Measurements from ENCODE around the gene TRAF4. TPM values are rescaled to one million over a fixed set of nuclear protein-coding genes. Genes with fewer than 3 reads are reported as not detected.

Gene TRAF4
- total and polyA plus RNA-seq, 9 of the 15 experiments (the other 6 are each of a cell fraction or from before 2014, with no cell fraction given) = 2.4 to 147 (median 72.4) TPM

DNA sequence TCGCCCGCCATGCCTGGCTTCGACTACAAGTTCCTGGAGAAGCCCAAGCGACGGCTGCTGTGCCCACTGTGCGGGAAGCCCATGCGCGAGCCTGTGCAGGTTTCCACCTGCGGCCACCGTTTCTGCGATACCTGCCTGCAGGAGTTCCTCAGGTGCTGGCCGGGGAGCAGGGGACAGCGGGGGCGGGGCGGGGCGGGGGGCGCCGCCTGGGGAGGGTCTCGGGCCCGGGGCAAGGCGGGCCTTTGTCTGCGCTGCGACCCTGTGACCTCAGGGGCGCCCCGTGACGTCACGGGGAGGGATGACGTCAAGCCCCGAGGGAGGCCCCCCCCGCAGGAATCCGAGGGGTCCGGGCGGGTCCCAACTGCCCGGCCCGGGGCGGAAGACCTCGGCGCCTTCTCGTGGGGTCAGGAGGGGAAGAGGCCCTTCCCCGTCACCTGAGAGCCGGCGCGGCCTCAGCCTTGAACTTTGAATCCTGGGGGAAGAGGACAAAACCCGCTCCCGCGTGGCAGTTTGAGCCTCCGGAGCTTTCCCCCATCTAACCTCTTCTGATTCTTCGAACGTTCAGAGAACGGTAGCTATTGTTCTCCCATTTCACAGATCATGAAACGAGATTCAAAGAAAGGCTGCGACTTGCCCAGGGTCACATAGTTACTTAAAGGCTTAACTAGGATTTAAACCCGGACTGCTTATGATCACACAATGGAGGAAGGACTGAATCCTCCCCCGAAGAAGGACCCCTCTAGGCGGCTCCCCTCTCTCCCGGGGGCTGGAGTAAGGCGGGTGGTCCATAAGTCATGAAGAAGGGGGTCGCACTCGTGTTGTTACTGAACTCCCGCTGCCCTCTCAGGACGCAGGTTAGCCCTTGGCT lies 527 bp downstream of the TRAF4 start (continued):
- TF ChIP-seq PHF8 (IDR thresholded peaks at IDR 0.05; ENCODE audit: borderline replicate concordance, low read length) (peak; percentile 80), RBFOX2 (IDR thresholded peaks at IDR 0.05; ENCODE audit: low read depth, low read length) (peak; percentile 19; the same call in 1 of the 2 replicates), PRMT5 (CRISPR knock-in tag; IDR thresholded peaks at IDR 0.05) (0 out of 2 replicates have a peak, but pooled peaks have one; percentile 14), ZBTB7A (IDR thresholded peaks at IDR 0.05; ENCODE audit: borderline replicate concordance, control insufficient read depth, low read depth, low read length) (peak; percentile 100)

DNA sequence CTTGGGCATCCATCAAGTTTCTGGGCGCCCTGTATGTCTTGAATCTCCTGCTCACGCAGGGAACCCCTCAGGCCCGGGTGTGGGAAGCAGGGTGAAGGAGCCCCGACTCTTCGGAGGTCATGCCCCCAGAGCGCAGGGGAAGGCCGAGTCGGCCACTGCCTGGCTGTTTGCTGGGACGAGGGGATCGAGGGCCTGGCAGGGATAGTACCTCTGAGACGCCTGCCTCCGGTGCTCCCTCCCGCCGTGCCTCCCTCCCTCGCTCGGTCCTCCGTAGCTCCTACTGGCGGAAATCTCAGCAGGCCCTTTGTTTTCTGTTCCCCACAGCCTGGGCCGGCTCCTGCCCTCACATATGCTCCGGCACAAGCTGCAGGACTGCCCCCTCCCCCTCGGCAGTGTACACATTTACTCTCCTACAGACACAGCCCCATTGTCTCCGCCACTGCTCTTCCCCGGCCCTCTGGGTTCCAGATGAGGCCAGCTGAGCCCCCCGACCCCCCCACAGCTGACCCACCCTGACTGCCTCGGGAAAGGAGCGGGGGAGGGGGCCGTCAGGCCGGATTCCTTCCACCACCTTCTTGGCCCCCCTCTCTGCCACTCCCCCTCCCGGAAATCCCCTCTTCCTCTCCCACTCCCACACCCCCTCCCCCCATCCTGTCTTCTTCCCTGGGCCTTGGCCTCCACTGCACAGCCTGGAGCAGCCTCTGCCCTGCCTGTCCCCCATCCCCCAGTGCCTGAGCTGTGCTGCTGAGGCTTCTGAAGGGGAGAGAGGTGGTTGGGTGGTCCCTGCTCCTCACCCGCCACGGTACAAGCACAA lies 1.4 kb downstream of the TRAF4 start:
- Histone ChIP-seq H3K9ac (ENCODE audit: insufficient read depth in 1 of 2, low read depth in 2 of 2, low read length in 2 of 2) (peak overlapping the region; percentile 93 to 99), H3K4me1 (replicated peaks in 1 of 2; ENCODE audit: control insufficient read depth in 2 of 2, insufficient read depth in 2 of 2, low read length in 2 of 2) (peaks cover 39 to 81% of the 10 kb centered on the region in 2 experiments), H3K36me3 (ENCODE audit: control insufficient read depth, insufficient read depth, low read length) (peaks cover 53% of the 10 kb centered on the region), H3K79me2 (ENCODE audit: control insufficient read depth, insufficient read depth, low read length) (peaks cover 52% of the 10 kb centered on the region), H3K4me2 (ENCODE audit: insufficient read depth, low read length) (peak overlapping the region; percentile 94), H3K9me1 (ENCODE audit: control insufficient read depth, insufficient read depth, low read length) (no peaks in the 10 kb centered on the region), H3K27me3 (ENCODE audit: control insufficient read depth in 2 of 2, insufficient read depth in 2 of 2, low read length in 2 of 2) (no peaks in the 10 kb centered on the region), H3K4me3 (peak overlapping the region; percentile 87), H2AFZ (ENCODE audit: low read depth, low read length) (no peak overlapping the region), H3K9me3 (replicated peaks; ENCODE audit: control insufficient read depth, insufficient read depth, low read depth, low read length) (no peaks in the 10 kb centered on the region), H4K20me1 (replicated peaks; ENCODE audit: control insufficient read depth, insufficient read depth, low read length) (peaks cover 27% of the 10 kb centered on the region), H3K27ac (ENCODE audit: extremely low read depth, low read depth, low read length) (peak overlapping the region; percentile 96)
- 4% methylated on average over 29 of the region's 31 CpGs for WGBS (ENCODE audit: insufficient coverage, low coverage, missing lambda C conversion rate)
- intact Hi-C loops (cut with micrococcal nuclease) = loop anchor here (5.0 kb wide), 1 partner anchor 98 kb away; the partner anchor contains the start of gene BLTP2
- BruUV-seq (replicated peaks) = no TSS peak
- FAIRE-seq (peak; percentile 71), DNase-seq (ENCODE audit: extremely low read depth in 1 of 4, low spot score in 3 of 4) (peak; percentile 35 to 71 (median 46)), ATAC-seq (peak; percentile 12)
- in situ Hi-C loops (cut with MboI) = no loop called here
- POLR2A ChIA-PET = interaction anchor here (0.6 to 17.4 kb wide), 14 partner anchors 8 to 205 kb away, joined by 3 to 367 read pairs (median 3); partner anchors contain the start of genes NEK8, PIGS, PROCA1 and RPL23A
- CTCF ChIA-PET (ENCODE audit: low intra/inter-chr PET ratio) = interaction anchor here (1.9 kb wide), 1 partner anchor 18 kb away, joined by 14 read pairs; the partner anchor contains the start of genes NEK8 and TLCD1
- TF ChIP-seq RBFOX2 (IDR thresholded peaks at IDR 0.05; ENCODE audit: low read depth, low read length) (peak; percentile 80), PHF20 (IDR thresholded peaks at IDR 0.05; ENCODE audit: partially characterized antibody) (no peak), TBP (optimal IDR thresholded peaks at IDR 0.05; ENCODE audit: low read depth, low read length) (peak; percentile 13), ATF7 (IDR thresholded peaks at IDR 0.05) (no peak), HMG20B (CRISPR knock-in tag; IDR thresholded peaks at IDR 0.05) (no peak), NFE2L1 (tag; IDR thresholded peaks at IDR 0.05; ENCODE audit: borderline replicate concordance, low read depth) (no peak)
- TF ChIP-seq, protein P1, sequence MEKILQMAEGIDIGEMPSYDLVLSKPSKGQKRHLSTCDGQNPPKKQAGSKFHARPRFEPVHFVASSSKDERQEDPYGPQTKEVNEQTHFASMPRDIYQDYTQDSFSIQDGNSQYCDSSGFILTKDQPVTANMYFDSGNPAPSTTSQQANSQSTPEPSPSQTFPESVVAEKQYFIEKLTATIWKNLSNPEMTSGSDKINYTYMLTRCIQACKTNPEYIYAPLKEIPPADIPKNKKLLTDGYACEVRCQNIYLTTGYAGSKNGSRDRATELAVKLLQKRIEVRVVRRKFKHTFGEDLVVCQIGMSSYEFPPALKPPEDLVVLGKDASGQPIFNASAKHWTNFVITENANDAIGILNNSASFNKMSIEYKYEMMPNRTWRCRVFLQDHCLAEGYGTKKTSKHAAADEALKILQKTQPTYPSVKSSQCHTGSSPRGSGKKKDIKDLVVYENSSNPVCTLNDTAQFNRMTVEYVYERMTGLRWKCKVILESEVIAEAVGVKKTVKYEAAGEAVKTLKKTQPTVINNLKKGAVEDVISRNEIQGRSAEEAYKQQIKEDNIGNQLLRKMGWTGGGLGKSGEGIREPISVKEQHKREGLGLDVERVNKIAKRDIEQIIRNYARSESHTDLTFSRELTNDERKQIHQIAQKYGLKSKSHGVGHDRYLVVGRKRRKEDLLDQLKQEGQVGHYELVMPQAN (IDR thresholded peaks at IDR 0.05; ENCODE audit: borderline replicate concordance) = no peak

Measured in K562 (cell line).